CD4-positive, alpha-beta T cell treated with Interleukin-10 for 1 hour (primary cell): ENCODE data around the gene HIPK1.
"Not testable (repeated sequence)": the region's sequence is repeated elsewhere in the genome, so short reads cannot be mapped to it uniquely, and the experiment has no call there.

Experiments used
- DNase-seq: peaks from one replicate; pipeline ENCODE4 v3.0.0-alpha.2; 2020

HIPK1 gene

DNA sequence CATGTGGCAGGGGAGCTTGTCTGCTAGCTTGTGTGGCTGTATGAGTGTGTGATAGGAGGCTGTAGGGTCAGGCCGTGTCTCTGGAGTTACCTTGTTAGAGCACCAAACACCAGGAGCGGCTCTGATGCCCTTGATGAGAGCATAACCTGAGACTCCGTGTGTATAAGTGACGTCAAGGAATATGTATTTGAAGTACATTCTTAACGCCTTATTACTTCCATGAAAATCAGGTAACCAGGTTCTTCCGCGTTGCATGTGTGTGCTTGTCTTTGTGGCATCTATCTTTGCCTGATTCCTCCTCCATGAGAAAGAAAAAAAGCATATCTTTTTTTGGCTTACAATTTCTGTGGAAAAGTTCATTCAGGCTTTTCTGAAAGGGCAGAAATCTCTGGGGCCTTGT lies 54.7 kb downstream of the HIPK1 start:
- DNase-seq: no peak

GRCh38 chr1:113984710-113985109 lies 55.6 kb downstream of the HIPK1 start:
- DNase-seq: no peak

DNA sequence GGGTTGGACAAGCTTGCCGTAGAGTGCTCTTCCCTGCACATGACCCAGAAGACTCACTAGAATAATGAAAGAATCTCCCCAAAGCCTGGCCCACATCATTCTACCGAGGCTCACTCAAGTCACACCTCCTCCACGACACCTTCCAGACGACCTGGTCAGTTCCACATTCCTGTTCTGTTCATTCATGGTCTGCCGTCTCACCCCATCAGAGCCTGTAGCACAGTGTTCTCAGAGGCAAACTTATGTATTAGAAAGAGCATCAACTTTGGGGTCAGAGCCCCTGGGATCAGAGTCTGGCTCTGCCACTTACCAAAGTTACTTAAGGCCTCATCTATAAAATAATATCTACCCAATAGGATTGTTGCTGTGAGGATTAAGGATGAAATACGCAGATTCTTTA lies 57.7 kb downstream of the HIPK1 start:
- no peak for DNase-seq

- DNase-seq: no peak
Observed at GRCh38 chr1:113987259-113987658, 58.1 kb downstream of the HIPK1 start.

GRCh38 chr1:113990530-113990929 lies 61.4 kb downstream of the HIPK1 start:
- DNase-seq: no peak

DNA sequence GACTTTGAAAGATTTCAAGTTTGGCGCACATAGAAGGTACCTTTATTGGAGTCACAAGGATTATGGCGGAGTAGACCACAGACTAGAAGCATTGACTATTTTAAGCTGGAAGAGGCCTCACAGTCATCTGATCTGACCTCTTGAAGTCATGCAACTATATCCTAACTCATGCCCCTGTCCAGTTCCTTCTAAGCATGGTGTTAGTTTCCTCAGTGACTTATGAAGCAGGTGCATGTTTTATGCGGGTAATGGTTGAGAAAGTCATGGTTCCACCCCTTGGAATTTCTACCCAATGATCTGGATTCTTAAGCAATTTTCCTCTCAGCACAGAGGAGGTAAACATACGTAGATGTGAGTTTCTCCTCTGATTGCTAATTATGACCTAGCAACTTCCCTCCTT lies 61.8 kb downstream of the HIPK1 start:
- no peak for DNase-seq

DNA sequence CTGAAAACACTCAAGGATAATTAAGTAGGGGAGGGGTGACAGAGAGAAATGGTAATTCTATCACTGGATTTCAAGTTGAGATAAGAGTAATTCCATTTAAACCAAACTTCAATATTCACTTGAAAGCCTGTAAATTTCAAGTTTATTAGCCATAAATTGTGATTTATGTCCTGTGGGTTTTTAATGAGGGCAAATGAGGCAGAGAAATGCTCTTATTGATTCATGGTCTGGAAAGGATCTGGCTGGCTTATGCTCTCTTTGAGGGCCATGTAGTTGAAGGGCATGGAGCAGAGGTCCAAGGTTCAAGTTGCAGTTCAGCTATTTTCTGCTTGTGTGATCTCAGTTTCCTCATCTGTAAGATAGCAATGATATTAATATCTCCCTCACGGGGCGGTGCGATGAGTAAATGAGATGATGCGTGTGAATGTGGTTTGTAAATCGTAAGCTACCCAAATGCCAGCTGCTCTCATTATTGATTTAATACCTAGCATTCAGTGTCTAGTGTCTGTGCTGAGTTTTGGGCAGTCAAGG lies 62.4 kb downstream of the HIPK1 start:
- no peak for DNase-seq

GRCh38 chr1:113993072-113993471 lies 63.9 kb downstream of the HIPK1 start:
- DNase-seq: no peak

DNA sequence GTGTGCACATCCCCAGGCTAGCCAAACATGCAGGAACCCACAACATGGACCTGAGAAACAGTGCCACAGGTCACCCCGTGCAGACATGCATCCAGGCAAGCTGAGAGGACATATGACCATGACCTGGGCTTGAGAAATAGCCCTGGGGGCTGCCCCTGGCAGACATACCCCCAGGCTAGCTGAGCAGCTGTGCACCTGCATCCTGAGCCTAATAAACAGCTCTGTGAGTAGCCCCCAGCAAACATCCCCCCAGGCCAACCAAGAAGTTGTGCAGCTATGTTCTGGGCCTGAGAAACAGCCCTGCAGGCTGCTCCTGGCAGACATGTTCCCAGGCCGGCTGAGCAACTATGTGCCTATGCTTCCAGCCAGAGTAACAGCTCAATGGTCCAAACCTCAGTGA lies 64.6 kb downstream of the HIPK1 start:
- no peak for DNase-seq

GRCh38 chr1:113995382-113995781 lies 66.3 kb downstream of the HIPK1 start:
- DNase-seq: no peak

DNA sequence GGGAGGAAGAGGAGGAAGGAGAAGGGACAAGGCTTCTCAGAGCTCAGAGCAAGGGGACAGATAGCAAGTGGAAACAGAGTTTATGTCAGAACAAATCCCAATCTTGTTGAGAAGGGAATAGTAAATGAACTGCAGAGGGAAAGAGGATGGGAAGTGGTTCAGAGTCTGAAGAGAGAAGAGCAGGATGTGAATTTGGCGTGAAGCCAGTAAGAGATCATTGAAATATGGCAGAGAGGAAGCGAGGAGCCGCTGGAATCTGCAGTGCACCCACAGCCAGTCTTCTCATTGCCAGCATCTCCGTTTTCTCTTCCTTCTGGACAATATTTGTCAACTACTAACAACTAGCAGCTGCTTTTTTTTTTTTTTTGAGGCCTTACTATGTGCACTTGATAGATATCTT lies 69.2 kb downstream of the HIPK1 start:
- no peak for DNase-seq

GRCh38 chr1:113999233-113999632 lies 70.1 kb downstream of the HIPK1 start:
- DNase-seq: no peak

GRCh38 chr1:113999799-114000198 lies 70.7 kb downstream of the HIPK1 start:
- DNase-seq: no peak

DNA sequence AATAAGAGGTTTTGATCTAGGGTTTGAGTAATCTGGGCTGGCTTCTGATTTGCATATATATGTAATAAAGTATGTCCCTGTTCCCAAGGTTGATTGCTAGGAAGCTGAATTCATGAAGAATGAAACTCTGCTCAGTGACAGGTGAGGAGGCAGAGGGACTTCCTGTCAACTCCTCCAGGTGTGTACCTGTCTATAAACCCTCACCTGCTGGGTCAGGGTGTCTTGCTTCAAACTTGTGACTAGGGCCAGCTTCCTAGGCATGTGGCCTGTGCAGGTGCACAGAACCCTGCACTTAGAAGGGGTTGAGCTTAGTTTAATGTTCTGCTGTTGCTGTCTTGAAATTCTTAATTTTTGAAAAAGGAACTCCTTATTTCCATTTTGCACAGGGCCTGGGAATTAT lies 71.3 kb downstream of the HIPK1 start:
- DNase-seq: no peak

DNA sequence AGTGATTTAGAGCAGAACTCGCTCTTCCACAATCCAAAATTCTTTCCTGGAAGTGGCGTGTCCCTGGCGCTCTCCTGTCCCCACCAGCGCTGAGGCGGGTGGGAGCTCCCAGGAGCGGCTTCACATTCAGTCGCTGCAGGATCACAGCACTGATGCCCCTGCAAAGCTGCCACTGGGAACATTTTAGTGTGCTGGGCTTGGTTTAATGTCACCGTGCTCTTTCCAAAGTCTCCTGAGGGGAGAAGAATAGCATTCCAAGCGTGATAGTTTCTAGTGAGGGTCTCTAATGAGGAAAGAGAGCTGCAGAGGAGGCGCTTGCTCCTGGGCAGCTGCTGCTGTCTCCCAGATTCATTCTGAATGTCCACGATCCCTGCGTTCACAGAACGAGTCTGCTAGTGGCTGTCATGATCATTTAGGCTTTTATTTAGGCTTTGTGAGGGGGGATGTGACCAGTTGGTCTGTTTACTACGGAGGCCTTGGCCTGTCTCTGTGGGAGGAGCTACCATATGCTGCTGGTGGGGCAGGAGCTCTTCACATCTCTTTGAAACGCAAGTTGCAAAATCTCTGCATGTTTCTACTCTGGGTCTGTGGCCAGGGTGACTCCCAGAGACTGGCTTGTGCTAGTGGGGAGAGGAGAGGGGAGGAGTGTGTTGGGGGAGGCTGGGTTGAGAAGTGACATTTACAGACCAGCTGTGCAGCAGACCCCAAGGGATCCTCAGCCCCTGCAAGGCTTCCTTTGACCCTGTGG lies 73.5 kb downstream of the HIPK1 start:
- DNase-seq: no peak

- DNase-seq: no peak
Observed at GRCh38 chr1:114003431-114003830, 74.3 kb downstream of the HIPK1 start.

- DNase-seq: not testable (repeated sequence)
Observed at GRCh38 chr1:114006825-114007224, 77.7 kb downstream of the HIPK1 start.

GRCh38 chr1:114008480-114008941 lies 79.4 kb downstream of the HIPK1 start:
- no peak for DNase-seq

DNA sequence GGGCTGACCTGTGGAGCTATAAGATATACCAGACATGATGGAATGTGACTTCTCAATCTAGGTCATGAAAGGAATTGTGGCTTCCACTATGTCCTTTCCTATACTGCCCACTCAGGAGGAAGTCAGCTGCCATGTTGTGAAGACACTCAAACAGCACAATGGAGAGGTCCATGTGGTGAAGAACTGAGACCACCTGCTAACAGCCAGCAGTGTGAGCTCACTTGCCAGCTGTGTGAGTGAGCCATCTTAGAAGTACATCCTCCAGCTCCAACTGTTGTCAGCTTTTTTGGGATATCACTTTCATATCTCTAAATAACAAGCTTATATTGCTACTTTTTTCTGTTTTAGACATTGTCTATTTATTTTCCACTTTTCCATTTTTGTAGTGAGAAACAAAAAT lies 79.9 kb downstream of the HIPK1 start:
- DNase-seq: no peak

GRCh38 chr1:114009393-114009792 lies 80.3 kb downstream of the HIPK1 start:
- DNase-seq: no peak

GRCh38 chr1:114010433-114011184 lies 81.5 kb downstream of the HIPK1 start:
- DNase-seq: no peak

GRCh38 chr1:114011796-114012195 lies 82.7 kb downstream of the HIPK1 start:
- no peak for DNase-seq

DNA sequence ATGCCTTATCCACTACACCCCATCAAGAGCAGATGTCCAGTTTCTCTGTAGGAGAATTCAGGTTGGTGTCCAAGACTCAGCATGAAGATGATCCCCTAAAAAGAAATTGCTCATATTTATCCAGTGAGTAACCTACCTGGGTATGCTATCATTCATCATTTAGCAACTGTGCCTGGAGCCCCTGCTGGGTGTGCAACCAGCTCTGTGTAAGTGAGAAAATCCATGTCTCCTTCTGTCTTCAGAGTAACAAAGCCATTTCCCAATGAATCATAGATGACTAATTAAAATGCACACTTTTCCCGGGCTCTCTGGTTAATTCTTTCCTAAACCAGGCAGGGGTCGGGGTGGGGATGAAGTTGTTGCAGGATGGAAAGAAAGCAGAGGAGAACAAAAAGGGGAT lies 86.0 kb downstream of the HIPK1 start:
- DNase-seq: no peak

- DNase-seq: not testable (repeated sequence)
Observed at GRCh38 chr1:114019724-114020123, 90.6 kb downstream of the HIPK1 start.
